ENCODE results near the gene SPEG.
"Not testable (repeated sequence)": the region's sequence is repeated elsewhere in the genome, so short reads cannot be mapped to it uniquely, and the experiment has no call there.

SPEG gene

GRCh38 chr2:219404954-219405353 is 29.7 kb upstream of the SPEG start:
- DNase-seq (ENCODE audit: low read depth in 2 of 2): no peak

GRCh38 chr2:219405451-219405850 is 29.2 kb upstream of the SPEG start:
- no peak for DNase-seq (ENCODE audit: low read depth in 2 of 2)

- no peak for DNase-seq (ENCODE audit: low read depth in 2 of 2)
Measured at GRCh38 chr2:219405958-219406860, 28.4 kb upstream of the SPEG start.

GRCh38 chr2:219406861-219407230 is 27.8 kb upstream of the SPEG start:
- no peak for DNase-seq (ENCODE audit: low read depth in 2 of 2)

GRCh38 chr2:219407343-219407742 is 27.3 kb upstream of the SPEG start:
- not testable (repeated sequence) for DNase-seq (ENCODE audit: low read depth in 2 of 2)

GRCh38 chr2:219408204-219408603 is 26.4 kb upstream of the SPEG start:
- DNase-seq (ENCODE audit: low read depth in 2 of 2): no peak

- no peak for DNase-seq (ENCODE audit: low read depth in 2 of 2)
Measured at GRCh38 chr2:219408631-219409030, 26.0 kb upstream of the SPEG start.

GRCh38 chr2:219409619-219410018 is 25.0 kb upstream of the SPEG start:
- DNase-seq (ENCODE audit: low read depth in 2 of 2): no peak

- no peak for DNase-seq (ENCODE audit: low read depth in 2 of 2)
Measured at GRCh38 chr2:219410390-219410789, 24.3 kb upstream of the SPEG start.

- DNase-seq (ENCODE audit: low read depth in 2 of 2): no peak
Measured at GRCh38 chr2:219414857-219415256, 19.8 kb upstream of the SPEG start.

GRCh38 chr2:219415580-219416234 is 18.9 kb upstream of the SPEG start:
- no peak for DNase-seq (ENCODE audit: low read depth in 2 of 2)

GRCh38 chr2:219416235-219416602 is 18.4 kb upstream of the SPEG start:
- no peak for DNase-seq (ENCODE audit: low read depth in 2 of 2)

- no peak for DNase-seq (ENCODE audit: low read depth in 2 of 2)
Measured at GRCh38 chr2:219416938-219417337, 17.7 kb upstream of the SPEG start.

- DNase-seq (ENCODE audit: low read depth in 2 of 2): no peak
Measured at GRCh38 chr2:219417374-219417773, 17.3 kb upstream of the SPEG start.

- no peak for DNase-seq (ENCODE audit: low read depth in 2 of 2)
Measured at GRCh38 chr2:219418155-219419011, 16.3 kb upstream of the SPEG start, which contains the start of gene DES. TSS of gene DES (plus strand) at chr2:219418377. CDS start at chr2:219418463, 86 bp downstream.

- no peak for DNase-seq (ENCODE audit: low read depth in 2 of 2)
Measured at GRCh38 chr2:219419012-219419324, 15.7 kb upstream of the SPEG start.

- no peak for DNase-seq (ENCODE audit: low read depth in 2 of 2)
Measured at GRCh38 chr2:219419331-219420197, 15.1 kb upstream of the SPEG start.

- no peak for DNase-seq (ENCODE audit: low read depth in 2 of 2)
Measured at GRCh38 chr2:219420687-219421086, 14.0 kb upstream of the SPEG start.

- DNase-seq (ENCODE audit: low read depth in 2 of 2): no peak
Measured at GRCh38 chr2:219421323-219421722, 13.3 kb upstream of the SPEG start.

GRCh38 chr2:219422952-219423534 is 11.6 kb upstream of the SPEG start:
- DNase-seq (ENCODE audit: low read depth in 2 of 2): no peak

Data from stimulated activated CD4-positive, alpha-beta T cell treated with anti-CD3 and anti-CD28 coated beads, Interleukin-4, amount 100 ng/mL, for 48 hours (primary cell).